ENCODE data around the gene RNF38.

- TF ChIP-seq USF1 (IDR thresholded peaks at IDR 0.05; ENCODE audit: borderline replicate concordance, low read depth) (no peak), YY1 (IDR thresholded peaks at IDR 0.05; ENCODE audit: low read depth) (no peak), CTCF (IDR thresholded peaks at IDR 0.05) (no peak), FOSL2 (IDR thresholded peaks at IDR 0.05; ENCODE audit: borderline replicate concordance, low read depth) (no peak), RXRA (IDR thresholded peaks at IDR 0.05; ENCODE audit: borderline replicate concordance, low read depth) (no peak), EZH2phosphoT487 (IDR thresholded peaks at IDR 0.05; ENCODE audit: borderline replicate concordance, low read depth) (no peak), EP300 (IDR thresholded peaks at IDR 0.05; ENCODE audit: borderline replicate concordance in 1 of 2, low read depth in 1 of 2, low read length in 1 of 2) (no peak), SMC3 (IDR thresholded peaks at IDR 0.05; ENCODE audit: low read depth, low read length) (no peak), TCF12 (IDR thresholded peaks at IDR 0.05) (no peak), POLR2AphosphoS5 (IDR thresholded peaks at IDR 0.05; ENCODE audit: low read depth, low read length) (no peak), SIN3A (IDR thresholded peaks at IDR 0.05; ENCODE audit: borderline replicate concordance, low read depth, low read length) (no peak), ZBTB33 (IDR thresholded peaks at IDR 0.05; ENCODE audit: borderline replicate concordance, low read depth) (no peak)
- TF ChIP-seq, protein P1, sequence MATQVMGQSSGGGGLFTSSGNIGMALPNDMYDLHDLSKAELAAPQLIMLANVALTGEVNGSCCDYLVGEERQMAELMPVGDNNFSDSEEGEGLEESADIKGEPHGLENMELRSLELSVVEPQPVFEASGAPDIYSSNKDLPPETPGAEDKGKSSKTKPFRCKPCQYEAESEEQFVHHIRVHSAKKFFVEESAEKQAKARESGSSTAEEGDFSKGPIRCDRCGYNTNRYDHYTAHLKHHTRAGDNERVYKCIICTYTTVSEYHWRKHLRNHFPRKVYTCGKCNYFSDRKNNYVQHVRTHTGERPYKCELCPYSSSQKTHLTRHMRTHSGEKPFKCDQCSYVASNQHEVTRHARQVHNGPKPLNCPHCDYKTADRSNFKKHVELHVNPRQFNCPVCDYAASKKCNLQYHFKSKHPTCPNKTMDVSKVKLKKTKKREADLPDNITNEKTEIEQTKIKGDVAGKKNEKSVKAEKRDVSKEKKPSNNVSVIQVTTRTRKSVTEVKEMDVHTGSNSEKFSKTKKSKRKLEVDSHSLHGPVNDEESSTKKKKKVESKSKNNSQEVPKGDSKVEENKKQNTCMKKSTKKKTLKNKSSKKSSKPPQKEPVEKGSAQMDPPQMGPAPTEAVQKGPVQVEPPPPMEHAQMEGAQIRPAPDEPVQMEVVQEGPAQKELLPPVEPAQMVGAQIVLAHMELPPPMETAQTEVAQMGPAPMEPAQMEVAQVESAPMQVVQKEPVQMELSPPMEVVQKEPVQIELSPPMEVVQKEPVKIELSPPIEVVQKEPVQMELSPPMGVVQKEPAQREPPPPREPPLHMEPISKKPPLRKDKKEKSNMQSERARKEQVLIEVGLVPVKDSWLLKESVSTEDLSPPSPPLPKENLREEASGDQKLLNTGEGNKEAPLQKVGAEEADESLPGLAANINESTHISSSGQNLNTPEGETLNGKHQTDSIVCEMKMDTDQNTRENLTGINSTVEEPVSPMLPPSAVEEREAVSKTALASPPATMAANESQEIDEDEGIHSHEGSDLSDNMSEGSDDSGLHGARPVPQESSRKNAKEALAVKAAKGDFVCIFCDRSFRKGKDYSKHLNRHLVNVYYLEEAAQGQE (IDR thresholded peaks at IDR 0.05; ENCODE audit: low read depth, low read length) = no peak
Observed at GRCh38 chr9:36316611-36317317, 83.3 kb downstream of the RNF38 start.
